Endothelial cell of umbilical vein (primary cell): Measurements from ENCODE around the gene KRT33B. TPM values are rescaled to one million over a fixed set of nuclear protein-coding genes. Genes with fewer than 3 reads are reported as not detected.

Source experiments
- BruUV-seq: library from RNA; stranded (reverse); fragments of 400-500 nt; replicated peaks from 2 replicates; lab custom pipeline; 2021; lab: Mats Ljungman, UMichigan
- CTCF ChIA-PET: fragments of 300-600, 350-600 bp; sonication (Branson Sonifier 250); formaldehyde crosslinking; loops from one replicate; lab custom pipeline; 2021; ENCODE audit warnings: antibody characterized with exemption, inconsistent platforms; lab: Charles Lee
- POLR2A ChIA-PET: fragments of 300-600, 350-600 bp; sonication (Branson Sonifier 250); formaldehyde crosslinking; loops from one replicate; lab custom pipeline; 2021; ENCODE audit warnings: antibody characterized with exemption, inconsistent platforms; lab: Charles Lee
- DNase-seq: peaks from one replicate; pipeline ENCODE4 v3.0.0-alpha.2; 2011; ENCODE audit warnings: low read depth, low spot score
- FAIRE-seq: peaks from 2 replicates; lab custom pipeline; 2011; peaks lifted over from hg19 to GRCh38; lab: Jason Lieb, UNC
- H2AFZ ChIP-seq: 2 replicates; pipeline ENCODE4 v1.6.0; 2012; ENCODE audit warnings: low read depth, low read length, control low read depth, inconsistent platforms
- H3K27ac ChIP-seq: 2 replicates; pipeline ENCODE4 v1.5.1; 2011; ENCODE audit warnings: low read depth, mild to moderate bottlenecking, control low read depth, low read length, moderate library complexity; ENCODE audit not compliant: insufficient read depth
- H3K27me3 ChIP-seq, 2 experiments: 2 replicates each; pipeline versions ENCODE4 v1.6.0 to v1.6.1; 2011; ENCODE audit warnings: low read length in 2 of 2, mixed read lengths in 1 of 2; ENCODE audit not compliant: control insufficient read depth in 2 of 2, insufficient read depth in 2 of 2
- H3K36me3 ChIP-seq, 2 experiments: 2 replicates in 1 of 2; 3 replicates in 1 of 2; pipeline ENCODE4 v1.5.1; 2011; ENCODE audit warnings: low read length in 2 of 2, mild to moderate bottlenecking in 1 of 2, moderate library complexity in 1 of 2; ENCODE audit not compliant: control insufficient read depth in 2 of 2, insufficient read depth in 2 of 2; ENCODE audit errors: extremely low read depth in 1 of 2
- H3K4me1 ChIP-seq: 3 replicates; pipeline ENCODE4 v1.5.1; 2011; ENCODE audit warnings: mild to moderate bottlenecking, low read length; ENCODE audit not compliant: control insufficient read depth, insufficient read depth; ENCODE audit errors: extremely low read depth
- H3K4me2 ChIP-seq: 2 replicates; pipeline ENCODE4 v1.6.1; 2011; ENCODE audit warnings: low read length, control low read depth, mixed read lengths; ENCODE audit not compliant: insufficient read depth
- H3K4me3 ChIP-seq, 3 experiments: fragments of 200-600 bp in 1 of 3; sonication (generic), shearing (Covaris generic) in 1 of 3; replicated peaks in 1 of 3; 2 replicates each; pipeline ENCODE4 v1.5.1; 2011 to 2016; ENCODE audit warnings: control low read depth in 3 of 3, low read length in 3 of 3, mild to moderate bottlenecking in 2 of 3, inconsistent platforms in 1 of 3, low read depth in 1 of 3, moderate library complexity in 1 of 3; ENCODE audit not compliant: insufficient read depth in 1 of 3
- H3K79me2 ChIP-seq: 2 replicates; pipeline ENCODE4 v1.6.0; 2012; ENCODE audit warnings: low read length, inconsistent platforms; ENCODE audit not compliant: control insufficient read depth, insufficient read depth
- H3K9ac ChIP-seq: replicated peaks from 2 replicates; pipeline ENCODE3; 2011; ENCODE audit warnings: low read length, control low read depth; ENCODE audit not compliant: insufficient read depth; ENCODE audit errors: extremely low read depth
- H3K9me1 ChIP-seq: replicated peaks from 3 replicates; pipeline ENCODE4 v1.6.0; 2011; ENCODE audit warnings: mild to moderate bottlenecking, low read length; ENCODE audit not compliant: control insufficient read depth, insufficient read depth; ENCODE audit errors: extremely low read depth
- H3K9me3 ChIP-seq: replicated peaks from 2 replicates; pipeline ENCODE4 v1.5.1; 2012; ENCODE audit warnings: low read length, inconsistent platforms; ENCODE audit not compliant: control insufficient read depth, insufficient read depth
- H4K20me1 ChIP-seq: replicated peaks from 2 replicates; pipeline ENCODE3; 2011; ENCODE audit warnings: mild to moderate bottlenecking, low read length; ENCODE audit not compliant: control insufficient read depth, insufficient read depth; ENCODE audit errors: extremely low read depth
- EZH2 ChIP-seq: IDR thresholded peaks from 2 replicates; pipeline ENCODE4 v1.6.1; 2012; ENCODE audit warnings: borderline replicate concordance, low read depth, mild to moderate bottlenecking, moderate library complexity, low read length, inconsistent platforms; ENCODE audit not compliant: severe bottlenecking
- FOS ChIP-seq: IDR thresholded peaks from 2 replicates; pipeline ENCODE4 v1.6.1; 2011; ENCODE audit warnings: mild to moderate bottlenecking, low read length, moderate library complexity, borderline replicate concordance; ENCODE audit not compliant: insufficient read depth
- GATA2 ChIP-seq: IDR thresholded peaks from 2 replicates; pipeline ENCODE4 v1.7.0; 2011; ENCODE audit warnings: low read depth, mild to moderate bottlenecking, moderate library complexity, mixed read lengths, low read length; ENCODE audit not compliant: insufficient read length, insufficient read depth
- JUN ChIP-seq: IDR thresholded peaks from 2 replicates; pipeline ENCODE4 v1.6.1; 2011; ENCODE audit warnings: borderline replicate concordance, low read depth; ENCODE audit not compliant: insufficient read length, insufficient read depth
- MYC ChIP-seq: IDR thresholded peaks from one replicate; pipeline ENCODE4 v1.6.1; 2011; ENCODE audit warnings: mild to moderate bottlenecking, low read depth, low read length
- POLR2A ChIP-seq: IDR thresholded peaks from 2 replicates; pipeline ENCODE4 v1.6.1; 2012; ENCODE audit warnings: low read depth, mild to moderate bottlenecking, control low read depth, low read length
- POLR2AphosphoS5 ChIP-seq: IDR thresholded peaks from 2 replicates; pipeline ENCODE4 v1.6.1; 2012; ENCODE audit warnings: low read depth, mild to moderate bottlenecking, control low read depth, low read length, moderate library complexity; ENCODE audit not compliant: insufficient read depth
- dilution Hi-C: fragments of 300-500 bp; cut with MboI; formaldehyde crosslinking; loops from one replicate; pipeline ENCODE4 v1.15.0; 2019; ENCODE audit warnings: low sequenced_read_pairs; ENCODE audit not compliant: extremely low pct_ligation_motif_present
- intact Hi-C: fragments of 100-400 bp; cut with micrococcal nuclease; formaldehyde crosslinking; loops from one replicate; pipeline ENCODE4 v1.10.0; 2022
- polyA plus RNA-seq, 4 experiments: library from polyadenylated mRNA; depleted of rRNA in 3 of 4; stranded (reverse) in 3 of 4; unstranded in 1 of 4; fragments of >200 nt; gene quantifications; 2 replicates each; pipeline versions ENCODE4 v1.2.1 to v1.2.3, GENCODE V29; 2011 to 2012; ENCODE audit warnings: missing spikeins in 1 of 4
- total RNA-seq: library from RNA; stranded (reverse); gene quantifications from 2 replicates; pipeline ENCODE4 v1.2.3, GENCODE V29; 2021
- TF ChIP-seq, protein P1 (sequence below), 2 donors: IDR thresholded peaks; 1 replicate in 1 of 2; 2 replicates in 1 of 2; pipeline ENCODE4 v1.5.1; 2011; ENCODE audit warnings: low read length in 2 of 2, mild to moderate bottlenecking in 2 of 2, moderate library complexity in 2 of 2, control low read depth in 1 of 2, inconsistent platforms in 1 of 2, low read depth in 1 of 2; ENCODE audit not compliant: insufficient read depth in 1 of 2; ENCODE audit errors: extremely low read depth in 1 of 2
- TF ChIP-seq, protein P2 (sequence below): IDR thresholded peaks from 2 replicates; pipeline ENCODE4 v1.6.1; 2011; ENCODE audit not compliant: insufficient read depth, insufficient read length

KRT33B gene
- total and polyA plus RNA-seq, 2 donors (not counting 3 experiments of a cell fraction or from before 2014, with no cell fraction given), result not detected

DNA sequence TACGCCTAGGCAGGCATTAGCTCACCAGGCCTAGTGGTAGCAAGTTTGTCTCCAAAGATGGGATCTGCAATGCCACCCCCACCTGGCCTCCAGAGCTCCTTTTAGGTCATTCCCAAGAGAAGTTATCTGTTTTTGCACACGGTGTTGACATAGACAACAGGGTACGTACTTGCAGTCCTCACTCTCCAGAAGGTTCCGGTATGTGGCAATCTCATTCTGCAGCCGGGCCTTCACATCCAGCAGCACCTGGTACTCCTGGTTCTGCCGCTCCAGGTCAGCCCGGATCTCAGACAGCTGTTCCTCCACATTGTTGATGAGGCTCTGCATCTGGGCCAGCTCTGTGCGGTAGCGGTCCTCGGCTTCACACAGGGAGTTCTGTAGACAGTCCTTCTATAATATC lies 37.6 kb upstream of the KRT33B start:
- no peak for FAIRE-seq
- ChIA-PET CTCF (no interaction called here), POLR2A (no interaction called here)
- H3K36me3 ChIP-seq, result no peaks in the 10 kb centered on the region
- intact Hi-C loops, result loop anchor here (10.0 kb wide), 1 partner anchor 88 kb away; no protein-coding TSS in a partner anchor
- TF ChIP-seq GATA2 (no peak), POLR2A (no peak), EZH2 (no peak), JUN (no peak), POLR2AphosphoS5 (no peak), FOS (no peak), MYC (no peak)
- TF ChIP-seq, protein P1, sequence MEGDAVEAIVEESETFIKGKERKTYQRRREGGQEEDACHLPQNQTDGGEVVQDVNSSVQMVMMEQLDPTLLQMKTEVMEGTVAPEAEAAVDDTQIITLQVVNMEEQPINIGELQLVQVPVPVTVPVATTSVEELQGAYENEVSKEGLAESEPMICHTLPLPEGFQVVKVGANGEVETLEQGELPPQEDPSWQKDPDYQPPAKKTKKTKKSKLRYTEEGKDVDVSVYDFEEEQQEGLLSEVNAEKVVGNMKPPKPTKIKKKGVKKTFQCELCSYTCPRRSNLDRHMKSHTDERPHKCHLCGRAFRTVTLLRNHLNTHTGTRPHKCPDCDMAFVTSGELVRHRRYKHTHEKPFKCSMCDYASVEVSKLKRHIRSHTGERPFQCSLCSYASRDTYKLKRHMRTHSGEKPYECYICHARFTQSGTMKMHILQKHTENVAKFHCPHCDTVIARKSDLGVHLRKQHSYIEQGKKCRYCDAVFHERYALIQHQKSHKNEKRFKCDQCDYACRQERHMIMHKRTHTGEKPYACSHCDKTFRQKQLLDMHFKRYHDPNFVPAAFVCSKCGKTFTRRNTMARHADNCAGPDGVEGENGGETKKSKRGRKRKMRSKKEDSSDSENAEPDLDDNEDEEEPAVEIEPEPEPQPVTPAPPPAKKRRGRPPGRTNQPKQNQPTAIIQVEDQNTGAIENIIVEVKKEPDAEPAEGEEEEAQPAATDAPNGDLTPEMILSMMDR (IDR thresholded peaks at IDR 0.05; ENCODE audit: extremely low read depth in 1 of 2, insufficient read depth in 1 of 2, low read depth in 1 of 2, low read length in 2 of 2), result no peak
- TF ChIP-seq, protein P2, sequence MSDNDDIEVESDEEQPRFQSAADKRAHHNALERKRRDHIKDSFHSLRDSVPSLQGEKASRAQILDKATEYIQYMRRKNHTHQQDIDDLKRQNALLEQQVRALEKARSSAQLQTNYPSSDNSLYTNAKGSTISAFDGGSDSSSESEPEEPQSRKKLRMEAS, result no peak
- H3K27me3 ChIP-seq, result no peaks in the 10 kb centered on the region
- no peaks in the 10 kb centered on the region for H3K9me3 ChIP-seq
- dilution Hi-C loops, result no loop called here
- no peak overlapping the region for H3K27ac ChIP-seq
- no peaks in the 10 kb centered on the region for H3K79me2 ChIP-seq
- BruUV-seq, result no TSS peak
- no peak overlapping the region for H3K4me3 ChIP-seq
- H3K9me1 ChIP-seq, result no peaks in the 10 kb centered on the region
- peaks cover 18% of the 10 kb centered on the region for H3K4me1 ChIP-seq
- DNase-seq, result no peak
- H4K20me1 ChIP-seq, result no peaks in the 10 kb centered on the region
- H3K4me2 ChIP-seq, result no peak overlapping the region
- H2AFZ ChIP-seq, result no peak overlapping the region
- H3K9ac ChIP-seq, result no peak overlapping the region
